ENCODE data around the gene KIRREL3. TPM values are rescaled to one million over a fixed set of nuclear protein-coding genes. Genes with fewer than 3 reads are reported as not detected.

The KIRREL3 gene
- total RNA-seq, 1 donor from 2014 or later = not detected

GRCh38 chr11:126978911-126979310, 21.7 kb downstream of the KIRREL3 start:
- FAIRE-seq = no peak
- no peak for DNase-seq (ENCODE audit: low read depth)
- Histone ChIP-seq H3K4me3 (ENCODE audit: low read depth, low read length) (no peak overlapping the region), H3K36me3 (ENCODE audit: control insufficient read depth, insufficient read depth, low read length) (no peaks in the 10 kb centered on the region), H3K27me3 (ENCODE audit: control insufficient read depth, insufficient read depth, low read length) (no peaks in the 10 kb centered on the region)
- TF ChIP-seq CTCF (IDR thresholded peaks at IDR 0.05; ENCODE audit: insufficient read depth, low read length, severe bottlenecking) = no peak

- no peak overlapping the region for H3K4me3 ChIP-seq (ENCODE audit: low read depth, low read length)
- DNase-seq (ENCODE audit: low read depth) = no peak
- FAIRE-seq = no peak
- TF ChIP-seq CTCF (IDR thresholded peaks at IDR 0.05; ENCODE audit: insufficient read depth, low read length, severe bottlenecking) = no peak
- no peaks in the 10 kb centered on the region for H3K27me3 ChIP-seq (ENCODE audit: control insufficient read depth, insufficient read depth, low read length)
- no peaks in the 10 kb centered on the region for H3K36me3 ChIP-seq (ENCODE audit: control insufficient read depth, insufficient read depth, low read length)
Measured at GRCh38 chr11:126978165-126978564, 22.4 kb downstream of the KIRREL3 start.

DNA sequence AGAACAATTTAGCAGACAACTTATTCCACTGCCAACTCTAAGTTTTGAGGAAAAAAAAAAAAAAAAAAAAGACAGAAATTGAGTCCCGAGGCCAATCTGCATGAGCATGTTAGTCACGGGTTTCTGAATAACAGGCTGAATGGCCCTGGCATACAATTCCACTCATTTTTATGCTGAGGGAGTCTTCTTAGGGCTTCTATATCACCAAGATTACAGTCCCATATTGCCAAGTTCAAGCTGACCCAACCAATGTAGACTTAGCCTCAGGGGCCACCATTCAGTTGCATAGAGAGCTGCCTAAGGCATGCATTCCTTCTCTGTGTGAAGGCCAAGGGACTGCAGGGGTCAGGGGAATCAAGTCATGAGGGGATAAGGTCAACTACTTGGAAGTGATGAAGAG, 27.5 kb downstream of the KIRREL3 start:
- no peak overlapping the region for H3K4me3 ChIP-seq (ENCODE audit: low read depth, low read length)
- FAIRE-seq (no peak), DNase-seq (ENCODE audit: low read depth) (no peak)
- no peak for TF ChIP-seq CTCF (IDR thresholded peaks at IDR 0.05; ENCODE audit: insufficient read depth, low read length, severe bottlenecking)
- H3K36me3 ChIP-seq (ENCODE audit: control insufficient read depth, insufficient read depth, low read length) = no peaks in the 10 kb centered on the region
- H3K27me3 ChIP-seq (ENCODE audit: control insufficient read depth, insufficient read depth, low read length) = no peaks in the 10 kb centered on the region

DNA sequence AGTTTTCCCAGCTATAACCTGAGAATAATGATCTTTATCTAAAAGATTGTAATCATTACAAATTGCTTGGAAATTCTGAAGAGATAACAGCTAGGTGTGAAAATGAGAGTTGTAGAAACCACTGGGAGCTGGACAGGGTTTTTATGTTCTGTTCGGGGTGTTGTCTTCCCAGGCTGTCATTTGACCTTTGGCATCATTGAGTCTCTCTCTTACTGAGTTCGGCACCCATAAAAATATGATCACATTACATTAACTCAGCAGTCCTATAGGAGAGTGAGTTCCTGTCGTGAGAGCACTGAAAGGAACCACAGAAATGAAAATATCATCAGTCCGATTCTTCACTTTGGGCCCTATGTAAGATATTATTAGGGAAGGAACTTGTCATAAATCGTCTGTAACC, 29.3 kb downstream of the KIRREL3 start:
- no peak for TF ChIP-seq CTCF (IDR thresholded peaks at IDR 0.05; ENCODE audit: insufficient read depth, low read length, severe bottlenecking)
- no peaks in the 10 kb centered on the region for H3K36me3 ChIP-seq (ENCODE audit: control insufficient read depth, insufficient read depth, low read length)
- FAIRE-seq (no peak), DNase-seq (ENCODE audit: low read depth) (no peak)
- H3K27me3 ChIP-seq (ENCODE audit: control insufficient read depth, insufficient read depth, low read length) = no peaks in the 10 kb centered on the region
- H3K4me3 ChIP-seq (ENCODE audit: low read depth, low read length) = no peak overlapping the region

DNA sequence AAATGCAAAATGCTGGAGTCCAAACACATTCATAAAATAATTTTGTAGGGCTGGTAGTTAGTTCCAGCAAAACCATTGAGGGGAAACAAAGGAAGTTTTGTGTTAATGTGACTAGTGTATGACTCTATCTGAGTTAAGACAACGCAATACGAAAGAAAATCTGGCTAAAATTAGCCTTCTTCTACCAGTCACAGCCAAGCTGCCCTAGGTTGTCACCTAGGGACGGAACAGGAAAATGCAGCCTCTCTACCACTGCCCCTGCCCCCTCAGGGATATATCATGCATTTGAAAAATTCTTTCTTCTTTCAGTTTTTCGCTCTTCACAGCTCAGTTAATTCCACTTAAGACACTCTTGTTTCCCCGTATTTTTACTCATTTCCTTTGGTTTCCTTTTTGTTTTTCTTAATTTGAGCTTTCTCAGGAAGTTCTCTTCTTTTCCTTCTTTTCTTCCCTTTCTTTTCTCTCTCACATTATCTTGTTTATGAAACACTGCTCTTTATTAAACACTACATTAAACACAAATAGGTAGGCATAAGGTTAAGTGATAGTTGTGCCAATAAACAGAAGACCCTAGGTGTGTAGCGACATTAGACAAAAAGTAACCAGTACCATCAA, 30.6 kb downstream of the KIRREL3 start:
- Histone ChIP-seq H3K4me3 (ENCODE audit: low read depth, low read length) (no peak overlapping the region), H3K36me3 (ENCODE audit: control insufficient read depth, insufficient read depth, low read length) (no peaks in the 10 kb centered on the region), H3K27me3 (ENCODE audit: control insufficient read depth, insufficient read depth, low read length) (no peaks in the 10 kb centered on the region)
- FAIRE-seq (no peak), DNase-seq (ENCODE audit: low read depth) (peak; percentile 14)
- peak; percentile 22 for TF ChIP-seq CTCF (IDR thresholded peaks at IDR 0.05; ENCODE audit: insufficient read depth, low read length, severe bottlenecking)

GRCh38 chr11:126968915-126969314, 31.7 kb downstream of the KIRREL3 start:
- no peaks in the 10 kb centered on the region for H3K27me3 ChIP-seq (ENCODE audit: control insufficient read depth, insufficient read depth, low read length)
- no peak overlapping the region for H3K4me3 ChIP-seq (ENCODE audit: low read depth, low read length)
- H3K36me3 ChIP-seq (ENCODE audit: control insufficient read depth, insufficient read depth, low read length) = no peaks in the 10 kb centered on the region
- DNase-seq (ENCODE audit: low read depth) (peak; percentile 6), FAIRE-seq (peak; percentile 73)
- no peak for TF ChIP-seq CTCF (IDR thresholded peaks at IDR 0.05; ENCODE audit: insufficient read depth, low read length, severe bottlenecking)

All from bronchial epithelial cell (primary cell).